HEK293 (cell line): ENCODE results near the gene PI4KA.
"Not testable (repeated sequence)": the region's sequence is repeated elsewhere in the genome, so short reads cannot be mapped to it uniquely, and the experiment has no call there.

Experiments used
- ZNF138 ChIP-seq: fragments of 450-650 bp; formaldehyde crosslinking; IDR thresholded peaks from 2 replicates; pipeline ENCODE4 v1.5.1; 2016; ENCODE audit warnings: missing biosample characterization, missing genetic modification characterization, borderline replicate concordance
- ZNF24 ChIP-seq: fragments of 450-650 bp; formaldehyde crosslinking; IDR thresholded peaks from 2 replicates; pipeline ENCODE4 v1.5.1; 2016; ENCODE audit warnings: missing biosample characterization, missing genetic modification characterization
- ZNF624 ChIP-seq: fragments of 450-650 bp; formaldehyde crosslinking; IDR thresholded peaks from 2 replicates; pipeline ENCODE4 v1.5.1; 2017; ENCODE audit warnings: missing biosample characterization, missing genetic modification characterization
- ZNF677 ChIP-seq: fragments of 450-650 bp; IDR thresholded peaks from 2 replicates; pipeline ENCODE4 v1.5.0; 2018; ENCODE audit warnings: missing biosample characterization, mild to moderate bottlenecking, missing genetic modification characterization, moderate library complexity
- TF ChIP-seq, protein P1 (sequence below): fragments of 450-650 bp; formaldehyde crosslinking; IDR thresholded peaks from 2 replicates; pipeline ENCODE4 v1.5.1; 2016; ENCODE audit warnings: missing biosample characterization, missing genetic modification characterization
- TF ChIP-seq, protein P2 (sequence below): fragments of 450-650 bp; formaldehyde crosslinking; IDR thresholded peaks from 2 replicates; pipeline ENCODE4 v1.5.1; 2016; ENCODE audit warnings: missing biosample characterization, missing genetic modification characterization

DNA sequence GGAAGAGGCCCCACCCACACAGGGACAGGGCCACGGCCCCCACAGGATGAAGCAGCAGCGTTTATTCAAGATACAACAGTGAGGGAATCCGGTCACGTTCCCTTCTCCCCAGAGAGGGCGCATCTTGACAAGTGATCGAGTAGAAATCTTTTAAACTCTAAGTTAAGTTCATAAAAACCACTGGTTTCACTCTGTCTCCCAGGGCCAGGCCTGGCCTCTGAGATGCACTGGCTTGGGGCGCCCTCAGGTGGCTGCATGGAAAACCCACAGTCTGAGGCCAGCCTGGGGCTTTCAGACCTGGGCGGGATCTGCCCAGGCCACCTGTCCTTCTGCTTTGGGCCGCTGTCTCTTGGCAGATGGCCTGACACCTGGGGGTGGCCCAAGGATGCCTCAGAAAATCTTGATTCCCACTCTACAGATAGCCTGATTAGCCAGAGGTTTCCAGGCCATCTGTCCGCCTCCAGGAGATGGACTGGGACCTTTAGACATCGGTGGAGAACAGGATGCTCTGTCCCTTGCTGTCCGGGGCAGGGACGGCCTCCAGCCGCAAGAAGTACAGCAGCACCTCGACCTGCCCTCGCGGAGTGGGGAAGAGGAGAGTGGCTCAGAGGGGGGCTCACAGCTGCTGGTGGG lies 161.0 kb downstream of the PI4KA start:
- TF ChIP-seq, protein P1, sequence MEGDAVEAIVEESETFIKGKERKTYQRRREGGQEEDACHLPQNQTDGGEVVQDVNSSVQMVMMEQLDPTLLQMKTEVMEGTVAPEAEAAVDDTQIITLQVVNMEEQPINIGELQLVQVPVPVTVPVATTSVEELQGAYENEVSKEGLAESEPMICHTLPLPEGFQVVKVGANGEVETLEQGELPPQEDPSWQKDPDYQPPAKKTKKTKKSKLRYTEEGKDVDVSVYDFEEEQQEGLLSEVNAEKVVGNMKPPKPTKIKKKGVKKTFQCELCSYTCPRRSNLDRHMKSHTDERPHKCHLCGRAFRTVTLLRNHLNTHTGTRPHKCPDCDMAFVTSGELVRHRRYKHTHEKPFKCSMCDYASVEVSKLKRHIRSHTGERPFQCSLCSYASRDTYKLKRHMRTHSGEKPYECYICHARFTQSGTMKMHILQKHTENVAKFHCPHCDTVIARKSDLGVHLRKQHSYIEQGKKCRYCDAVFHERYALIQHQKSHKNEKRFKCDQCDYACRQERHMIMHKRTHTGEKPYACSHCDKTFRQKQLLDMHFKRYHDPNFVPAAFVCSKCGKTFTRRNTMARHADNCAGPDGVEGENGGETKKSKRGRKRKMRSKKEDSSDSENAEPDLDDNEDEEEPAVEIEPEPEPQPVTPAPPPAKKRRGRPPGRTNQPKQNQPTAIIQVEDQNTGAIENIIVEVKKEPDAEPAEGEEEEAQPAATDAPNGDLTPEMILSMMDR (tag by site-specific recombination): peak; percentile 72
- TF ChIP-seq ZNF677; ZNF24 (tag by site-specific recombination); ZNF138 (tag by site-specific recombination); ZNF624 (tag by site-specific recombination): not testable (repeated sequence)
- TF ChIP-seq, protein P2, sequence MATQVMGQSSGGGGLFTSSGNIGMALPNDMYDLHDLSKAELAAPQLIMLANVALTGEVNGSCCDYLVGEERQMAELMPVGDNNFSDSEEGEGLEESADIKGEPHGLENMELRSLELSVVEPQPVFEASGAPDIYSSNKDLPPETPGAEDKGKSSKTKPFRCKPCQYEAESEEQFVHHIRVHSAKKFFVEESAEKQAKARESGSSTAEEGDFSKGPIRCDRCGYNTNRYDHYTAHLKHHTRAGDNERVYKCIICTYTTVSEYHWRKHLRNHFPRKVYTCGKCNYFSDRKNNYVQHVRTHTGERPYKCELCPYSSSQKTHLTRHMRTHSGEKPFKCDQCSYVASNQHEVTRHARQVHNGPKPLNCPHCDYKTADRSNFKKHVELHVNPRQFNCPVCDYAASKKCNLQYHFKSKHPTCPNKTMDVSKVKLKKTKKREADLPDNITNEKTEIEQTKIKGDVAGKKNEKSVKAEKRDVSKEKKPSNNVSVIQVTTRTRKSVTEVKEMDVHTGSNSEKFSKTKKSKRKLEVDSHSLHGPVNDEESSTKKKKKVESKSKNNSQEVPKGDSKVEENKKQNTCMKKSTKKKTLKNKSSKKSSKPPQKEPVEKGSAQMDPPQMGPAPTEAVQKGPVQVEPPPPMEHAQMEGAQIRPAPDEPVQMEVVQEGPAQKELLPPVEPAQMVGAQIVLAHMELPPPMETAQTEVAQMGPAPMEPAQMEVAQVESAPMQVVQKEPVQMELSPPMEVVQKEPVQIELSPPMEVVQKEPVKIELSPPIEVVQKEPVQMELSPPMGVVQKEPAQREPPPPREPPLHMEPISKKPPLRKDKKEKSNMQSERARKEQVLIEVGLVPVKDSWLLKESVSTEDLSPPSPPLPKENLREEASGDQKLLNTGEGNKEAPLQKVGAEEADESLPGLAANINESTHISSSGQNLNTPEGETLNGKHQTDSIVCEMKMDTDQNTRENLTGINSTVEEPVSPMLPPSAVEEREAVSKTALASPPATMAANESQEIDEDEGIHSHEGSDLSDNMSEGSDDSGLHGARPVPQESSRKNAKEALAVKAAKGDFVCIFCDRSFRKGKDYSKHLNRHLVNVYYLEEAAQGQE (tag by site-specific recombination): not testable (repeated sequence)
